Stimulated activated CD8-positive, alpha-beta memory T cell treated with anti-CD3 and anti-CD28 coated beads, Interleukin-4, amount 100 ng/mL, for 24 hours (primary cell): Measurements from ENCODE around the gene HIPK2.

Source experiments
- DNase-seq: peaks from one replicate; pipeline ENCODE4 v3.0.0-alpha.2; 2020; ENCODE audit warnings: low read depth

HIPK2 gene

DNA sequence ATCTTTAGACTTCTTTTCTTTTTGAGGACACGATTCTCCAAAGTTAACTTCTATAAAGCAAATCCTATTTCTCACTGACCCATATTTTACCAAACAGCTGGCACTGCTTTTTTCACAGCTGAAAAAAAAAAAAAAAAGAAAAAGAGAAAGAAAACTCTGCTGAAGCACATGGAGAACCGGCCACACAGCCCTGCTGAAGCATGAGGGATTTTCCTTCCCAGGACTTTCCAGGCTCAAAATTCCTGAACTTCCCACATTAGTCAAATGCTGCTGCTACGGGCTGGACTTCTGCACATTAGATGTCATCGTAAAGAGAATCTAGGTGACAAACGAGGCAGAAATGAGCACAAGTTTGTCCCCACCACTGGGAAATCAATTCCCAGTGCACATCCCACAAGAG lies 25.2 kb downstream of the HIPK2 start:
- DNase-seq = no peak

DNA sequence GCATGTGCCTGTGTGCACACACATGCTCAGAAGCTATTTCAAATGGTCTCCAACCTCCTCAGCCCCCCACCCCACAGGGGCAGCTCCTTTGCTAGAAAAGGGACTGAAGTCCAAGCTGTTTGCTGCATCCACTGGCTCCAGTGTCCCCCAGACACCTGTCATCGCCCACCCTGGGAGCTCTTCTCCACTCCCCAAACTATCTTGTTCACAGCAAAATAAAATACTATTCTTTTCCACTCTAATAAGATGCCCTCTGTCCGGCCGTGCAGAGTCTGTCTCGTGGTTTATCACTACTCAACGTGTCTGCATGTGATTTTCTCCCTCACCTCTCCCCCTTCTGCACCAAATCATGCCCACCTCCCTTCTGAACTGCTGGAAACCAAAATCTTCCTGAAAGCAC lies 25.6 kb downstream of the HIPK2 start:
- DNase-seq = no peak

DNA sequence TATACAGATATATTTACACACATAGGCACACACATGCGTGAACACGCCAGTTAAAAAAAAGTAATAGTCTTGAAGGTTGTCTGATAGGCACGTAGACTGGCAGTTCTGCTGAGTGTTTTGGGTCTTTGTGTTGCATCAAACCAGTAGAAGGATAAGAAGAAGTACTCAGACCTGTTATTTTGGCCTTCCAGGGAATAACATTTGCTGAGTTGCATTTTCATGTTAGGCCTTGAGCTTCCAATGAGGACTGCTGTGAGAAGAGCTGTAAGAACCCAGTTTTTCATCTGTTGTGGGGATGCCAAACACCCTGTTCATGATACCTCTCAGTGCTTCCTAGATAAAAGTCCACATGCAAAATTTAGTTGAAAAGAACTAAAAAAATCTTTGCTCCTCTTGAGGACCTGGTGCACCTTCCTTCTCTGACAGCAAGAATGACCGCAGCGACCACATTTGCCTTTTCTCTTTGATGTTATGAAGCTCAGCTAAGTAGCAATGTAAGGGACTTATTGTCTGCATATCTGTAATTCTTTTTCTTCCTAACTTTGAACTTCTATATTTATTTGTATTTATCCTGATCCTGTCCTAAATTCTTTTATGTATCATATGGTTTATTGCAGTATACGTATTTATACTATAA lies 27.2 kb downstream of the HIPK2 start:
- DNase-seq = no peak

- DNase-seq = no peak
Observed at GRCh38 chr7:139749545-139749944, 28.3 kb downstream of the HIPK2 start.

DNA sequence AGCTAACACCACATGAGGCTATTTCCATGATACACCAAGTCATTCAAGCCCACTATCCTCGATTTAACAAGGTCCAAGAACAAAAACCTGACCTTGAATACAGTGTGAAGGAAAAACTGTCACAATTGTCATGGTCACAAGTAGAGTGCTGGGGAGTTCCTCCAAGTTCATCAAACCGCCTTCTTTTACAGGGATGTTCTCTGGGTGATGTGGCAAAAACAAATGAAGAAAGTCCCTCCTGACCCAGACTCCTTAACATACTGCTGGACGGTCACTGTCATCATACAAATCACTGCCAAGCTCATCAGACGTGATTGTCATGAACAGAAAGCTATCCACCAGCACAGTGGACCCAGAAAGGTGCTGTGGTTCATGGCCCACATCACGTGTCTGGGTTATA lies 28.9 kb downstream of the HIPK2 start:
- no peak for DNase-seq

DNA sequence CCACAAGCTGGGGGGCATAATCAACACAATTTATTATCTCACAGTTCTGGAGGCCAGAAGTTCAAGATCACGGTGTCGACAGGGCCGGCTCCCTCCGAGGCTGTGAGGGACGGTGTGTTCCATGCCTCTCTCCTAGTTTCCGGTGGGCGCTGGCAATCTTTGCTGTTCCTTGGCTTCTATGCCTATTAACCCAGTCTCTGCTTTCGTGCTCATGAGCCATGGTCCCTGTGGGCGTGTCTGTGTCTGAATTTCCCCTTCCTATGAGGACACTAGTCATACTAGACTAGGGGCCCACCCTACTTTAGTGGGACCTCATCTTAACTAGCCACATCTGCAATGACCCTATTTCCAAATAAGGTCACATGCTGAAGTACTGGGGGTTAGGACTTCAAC lies 29.4 kb downstream of the HIPK2 start:
- no peak for DNase-seq

- no peak for DNase-seq
Observed at GRCh38 chr7:139747662-139748372, 30.0 kb downstream of the HIPK2 start.

GRCh38 chr7:139746652-139747051 lies 31.1 kb downstream of the HIPK2 start:
- DNase-seq = no peak

GRCh38 chr7:139745678-139746143 lies 32.1 kb downstream of the HIPK2 start:
- DNase-seq = no peak

- no peak for DNase-seq
Observed at GRCh38 chr7:139744768-139745677, 32.8 kb downstream of the HIPK2 start.

- no peak for DNase-seq
Observed at GRCh38 chr7:139743967-139744767, 33.6 kb downstream of the HIPK2 start.

GRCh38 chr7:139743267-139743966 lies 34.4 kb downstream of the HIPK2 start:
- DNase-seq = no peak

DNA sequence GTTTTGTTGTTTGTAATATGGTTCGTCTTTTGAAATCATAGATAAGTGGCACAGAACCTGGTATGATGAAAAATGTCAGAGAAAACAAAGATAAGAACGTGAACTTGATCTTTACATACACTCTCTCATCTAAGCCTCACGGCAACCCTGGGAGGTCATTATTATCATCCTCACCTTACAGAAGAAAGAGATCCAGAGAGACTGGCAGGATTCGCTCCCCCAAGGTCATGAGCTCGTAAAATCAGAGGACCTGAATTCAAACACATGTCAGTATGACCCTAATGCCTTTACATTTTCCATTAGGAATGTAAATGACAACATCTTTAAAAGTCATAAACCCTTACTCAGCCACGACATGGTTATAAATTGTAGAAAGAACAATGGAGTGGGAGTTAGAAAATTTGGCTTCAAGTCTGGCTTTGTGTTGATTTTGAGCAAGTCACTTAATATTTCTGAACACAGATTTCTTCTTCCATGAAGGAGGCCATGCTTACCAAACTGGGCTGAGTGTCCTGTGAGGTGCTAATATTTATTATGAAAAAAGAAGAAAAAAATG lies 35.9 kb downstream of the HIPK2 start:
- DNase-seq = no peak

DNA sequence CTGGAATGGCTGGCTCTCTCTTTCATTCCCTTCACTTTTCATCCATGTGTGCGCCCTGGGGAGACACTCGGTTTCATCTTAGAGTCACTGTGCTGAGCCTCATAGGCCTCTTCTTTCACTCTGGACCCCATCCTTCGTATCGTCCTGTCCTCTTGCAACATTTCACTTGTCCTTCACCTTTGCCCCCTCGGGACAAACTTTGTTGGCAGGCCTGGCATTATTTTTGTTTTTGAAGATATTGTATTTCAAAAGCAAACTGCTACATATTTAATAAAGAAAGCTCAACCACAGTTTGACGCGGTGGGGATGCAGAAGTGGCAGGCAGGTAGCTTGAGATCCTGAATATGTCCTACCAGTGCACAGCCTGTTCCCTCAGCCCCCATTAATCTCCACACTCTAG lies 36.6 kb downstream of the HIPK2 start:
- no peak for DNase-seq

GRCh38 chr7:139739863-139740597 lies 37.8 kb downstream of the HIPK2 start:
- no peak for DNase-seq

DNA sequence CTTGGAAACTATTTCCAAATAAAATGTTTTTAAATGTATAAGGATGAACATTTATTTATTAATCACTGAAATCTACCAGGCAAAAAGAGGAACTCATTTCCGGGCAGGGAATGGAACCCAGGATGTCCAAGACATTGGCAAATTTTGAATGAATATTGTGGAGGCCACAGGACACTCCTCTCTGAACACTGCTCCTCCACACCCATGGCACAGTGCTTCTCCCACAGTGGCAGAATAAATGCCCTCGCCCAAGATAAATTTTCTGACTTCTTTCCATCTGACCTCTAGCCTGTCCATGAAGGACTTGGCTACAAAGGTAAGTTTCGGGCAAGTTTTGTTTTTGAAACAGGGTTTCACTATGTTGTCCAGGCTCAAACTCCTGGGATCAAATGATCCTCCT lies 39.0 kb downstream of the HIPK2 start:
- DNase-seq = no peak

- no peak for DNase-seq
Observed at GRCh38 chr7:139738101-139738489, 39.7 kb downstream of the HIPK2 start.

GRCh38 chr7:139737221-139738100 lies 40.3 kb downstream of the HIPK2 start:
- no peak for DNase-seq

DNA sequence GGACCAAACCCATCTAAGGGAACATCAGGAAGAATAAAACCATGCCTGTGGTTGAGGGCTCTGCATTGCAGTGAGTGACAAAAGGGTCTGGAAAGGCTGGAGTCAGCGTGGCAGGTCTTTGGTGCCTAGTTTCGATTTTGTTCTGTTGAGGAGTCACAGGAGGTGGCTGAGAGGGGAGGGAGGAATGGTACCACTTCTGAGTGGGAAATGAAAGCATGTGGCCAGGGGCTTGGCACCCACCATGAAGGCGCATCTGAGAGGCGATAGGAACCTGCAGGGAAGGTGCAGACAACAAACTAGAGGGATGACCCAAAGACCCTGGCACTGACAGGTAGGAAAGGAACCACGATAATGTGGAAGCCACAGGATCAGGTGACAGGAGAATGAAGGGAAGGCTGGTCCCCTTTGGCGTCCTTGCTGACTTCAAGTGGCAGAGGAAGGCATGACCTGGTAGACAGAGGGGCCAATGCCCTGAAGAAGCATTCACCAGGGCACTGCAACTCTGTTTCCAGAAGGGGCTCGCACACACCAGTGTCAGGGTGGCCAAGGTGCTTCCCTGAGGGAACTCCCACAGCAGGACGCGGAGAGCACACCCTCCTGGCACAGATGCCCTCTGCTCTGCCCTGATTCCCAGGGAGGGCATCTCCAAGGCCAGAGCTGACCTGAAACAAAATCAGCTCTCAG lies 41.7 kb downstream of the HIPK2 start:
- DNase-seq = no peak
